EL (cell line): ENCODE measurements around the gene PACS1.
A peak's percentile ranks its signal among the peaks of the same experiment; 100 is the strongest.

Source experiments
- DNase-seq: peaks from one replicate; pipeline ENCODE4 v3.0.0-alpha.2; 2016

The PACS1 gene

DNA sequence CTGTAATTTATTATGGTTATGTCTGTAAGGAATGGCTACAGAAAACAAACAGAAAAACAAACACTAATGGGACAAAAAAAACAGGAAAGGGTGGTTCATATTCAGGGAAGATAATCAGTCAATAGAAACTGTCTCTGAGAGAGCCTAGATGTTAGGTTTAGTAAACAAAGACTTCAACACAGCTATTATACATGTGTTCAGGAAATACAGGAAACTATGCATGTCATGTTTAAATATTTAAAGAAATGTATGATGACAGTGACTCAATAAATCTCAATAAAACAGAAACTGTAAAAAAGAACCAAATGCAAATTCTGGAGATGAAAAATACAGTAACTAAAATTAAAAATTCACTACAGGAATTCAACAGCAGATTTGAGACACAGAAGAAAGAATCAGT is 76.0 kb downstream of the PACS1 start:
- no peak for DNase-seq

DNA sequence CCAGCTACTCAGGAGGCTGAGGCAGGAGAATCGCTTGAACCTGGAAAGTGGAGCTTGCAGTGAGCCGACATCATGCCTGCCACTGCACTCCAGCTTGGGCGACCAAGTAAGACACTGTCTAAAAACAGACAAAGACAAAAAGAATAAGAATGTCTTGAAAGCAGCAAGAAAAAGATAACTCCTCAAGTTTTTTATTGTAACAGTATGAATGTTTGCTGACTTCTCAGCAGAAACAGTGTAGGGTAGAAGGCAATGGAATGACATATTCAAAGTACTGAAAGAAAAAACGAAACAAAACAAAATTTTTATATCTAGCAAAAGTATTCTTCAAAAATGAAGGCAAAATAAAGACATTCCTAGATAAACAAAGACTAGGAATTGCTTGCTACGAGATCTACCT is 76.9 kb downstream of the PACS1 start:
- DNase-seq = no peak

DNA sequence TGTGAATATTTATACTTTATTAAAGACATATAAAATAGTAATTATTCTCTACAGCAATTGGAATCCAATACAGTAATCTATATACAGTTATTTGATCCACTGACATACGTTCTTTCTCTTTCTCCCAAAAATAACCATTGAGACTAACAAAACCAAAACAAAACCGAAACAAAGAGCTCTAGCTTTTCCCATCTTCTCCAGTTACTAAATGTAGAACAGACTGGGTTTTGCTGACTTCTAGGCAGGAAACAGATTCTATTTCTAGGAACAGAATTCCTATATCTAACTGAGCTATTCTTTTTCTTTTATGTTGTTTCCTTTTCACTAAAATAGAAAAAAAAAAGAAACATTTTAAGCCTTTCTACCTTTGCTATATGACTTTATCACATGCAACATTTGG is 80.1 kb downstream of the PACS1 start:
- no peak for DNase-seq

DNA sequence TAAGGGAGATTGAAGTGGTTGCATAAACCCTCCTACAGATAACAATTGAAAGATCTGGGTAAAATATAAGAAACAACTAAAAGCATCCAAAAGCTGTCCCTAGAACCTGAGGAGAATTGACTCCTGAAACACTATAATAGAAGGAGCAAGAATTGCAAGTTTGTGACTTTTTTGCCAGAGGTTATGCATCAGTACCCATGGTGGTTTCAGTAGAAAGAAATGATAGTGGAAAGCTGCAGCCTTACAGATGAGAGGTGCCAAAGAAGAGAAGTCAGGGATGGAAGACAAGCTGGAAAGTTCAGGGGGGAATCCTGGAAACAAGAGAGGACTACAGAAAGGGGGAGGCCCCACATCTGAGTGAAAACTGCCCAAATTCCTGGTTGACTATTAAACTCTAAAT is 80.7 kb downstream of the PACS1 start:
- DNase-seq = no peak

DNA sequence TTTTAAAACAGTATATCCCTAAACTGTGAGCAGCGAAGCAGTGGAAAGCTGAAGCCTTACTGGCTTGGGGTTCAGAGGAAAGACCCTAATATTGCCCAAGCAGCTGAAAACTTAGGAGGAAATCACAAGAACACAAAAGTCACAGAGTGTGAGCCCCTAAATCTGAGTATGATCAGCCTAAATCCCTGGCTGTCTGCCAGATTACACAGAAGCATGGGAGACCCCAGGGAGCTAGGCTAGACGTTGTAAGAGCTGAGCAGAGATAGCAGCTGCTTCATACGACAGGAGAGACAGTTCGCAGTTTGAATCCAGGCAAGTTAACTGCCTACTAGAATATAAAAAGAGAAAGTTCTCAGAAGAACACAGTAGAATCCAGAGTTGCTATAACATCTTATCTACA is 81.2 kb downstream of the PACS1 start:
- no peak for DNase-seq

DNA sequence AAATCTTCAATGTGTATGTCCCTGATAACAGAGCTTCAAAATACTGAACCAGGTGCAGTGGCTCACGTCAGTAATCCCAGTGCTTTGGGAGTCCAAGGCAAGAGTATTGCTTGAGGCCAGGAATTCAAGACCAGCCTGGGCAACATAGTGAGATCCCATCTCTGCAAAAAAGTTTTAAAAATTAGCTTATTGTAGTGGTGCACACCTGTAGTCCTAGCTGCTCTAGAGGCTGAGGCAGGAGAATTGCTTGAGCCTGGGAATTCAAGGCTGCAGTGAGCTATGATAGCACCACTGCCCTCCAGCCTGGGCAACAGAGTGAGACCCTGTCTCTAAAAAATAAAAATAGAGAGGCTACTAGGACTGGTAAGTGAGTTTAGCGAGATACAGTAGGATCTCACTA is 84.0 kb downstream of the PACS1 start:
- DNase-seq = no peak

DNA sequence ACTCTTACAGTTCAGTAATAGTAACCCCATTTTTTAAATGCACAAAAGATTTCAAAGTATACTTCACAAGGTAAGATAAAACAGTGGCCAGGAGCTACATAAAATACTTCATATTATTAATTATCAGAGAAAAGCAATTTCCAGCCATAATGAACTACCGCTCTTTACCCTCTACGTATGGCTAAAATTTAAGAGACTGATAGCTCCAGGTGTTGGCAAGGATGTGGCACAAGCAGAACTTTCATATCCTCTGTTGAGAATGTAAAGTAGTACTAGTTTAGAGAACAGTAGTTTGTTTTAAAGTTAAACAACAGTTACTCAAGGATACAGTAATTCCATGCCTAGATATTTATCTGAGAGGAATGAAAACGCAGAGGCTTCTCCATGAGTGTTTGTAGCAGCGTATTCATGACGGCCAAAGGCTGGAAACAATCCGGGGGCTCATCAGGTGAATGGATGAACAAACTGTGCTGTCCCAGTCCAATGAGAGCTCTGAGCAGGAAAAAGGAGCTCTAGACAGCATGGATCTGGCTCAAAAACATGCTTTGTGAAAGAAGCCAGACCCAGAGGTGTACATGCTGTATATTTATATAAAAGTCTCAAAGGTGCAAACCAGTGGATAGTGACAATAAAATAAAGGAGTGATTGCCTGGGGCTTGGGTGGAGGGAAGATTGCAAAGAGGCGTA is 85.5 kb downstream of the PACS1 start:
- no peak for DNase-seq

DNA sequence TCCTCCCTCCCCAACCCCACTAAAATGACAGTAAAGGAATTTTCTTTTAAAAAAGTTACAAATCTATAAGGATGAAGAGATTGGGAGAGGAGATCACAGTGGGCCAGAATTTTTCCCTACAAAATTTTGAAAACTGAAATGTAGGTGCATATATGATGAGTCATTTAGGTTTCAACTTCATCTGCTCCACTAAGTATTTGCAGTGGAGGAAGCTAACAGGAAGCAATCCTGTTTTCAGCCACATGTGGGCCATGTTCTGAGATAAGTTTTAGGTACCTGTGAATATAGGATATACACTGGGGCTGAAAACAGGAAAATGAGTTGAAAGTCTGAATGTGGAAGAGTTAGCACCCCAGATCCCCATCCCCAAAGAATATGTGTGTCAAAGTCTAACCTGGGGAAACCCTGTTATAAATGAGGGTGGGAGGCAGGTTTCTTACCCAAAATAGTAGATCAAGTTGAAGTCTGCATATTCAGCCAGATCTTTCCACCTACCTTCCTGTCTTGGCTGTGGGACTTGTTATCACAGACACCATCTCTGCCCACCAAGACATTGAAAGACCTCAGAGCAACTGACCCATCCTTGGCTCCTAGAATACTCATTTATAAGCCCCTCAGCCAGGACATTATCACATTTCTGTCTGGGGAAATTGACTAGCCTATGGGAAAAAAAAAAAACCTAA is 87.3 kb downstream of the PACS1 start:
- DNase-seq = peak; percentile 24

DNA sequence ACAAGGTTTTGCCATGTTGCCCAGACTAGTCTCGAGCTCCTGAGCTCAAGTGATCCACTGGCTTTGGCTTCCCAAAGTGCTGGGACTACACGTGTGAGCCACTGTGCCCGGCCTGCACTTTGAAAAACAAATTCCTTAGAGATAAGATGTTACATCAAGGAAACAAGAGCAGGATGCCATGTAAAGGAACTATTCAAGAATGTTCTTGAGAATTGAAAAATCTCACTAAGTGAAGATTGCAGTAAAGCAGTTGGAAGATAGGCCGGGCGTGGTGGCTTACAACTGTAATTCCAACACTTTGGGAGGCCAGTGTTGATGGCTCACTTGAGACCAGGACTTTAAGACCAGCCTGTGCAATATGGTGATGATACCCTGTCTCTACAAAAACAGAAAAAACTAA is 88.1 kb downstream of the PACS1 start:
- DNase-seq = no peak

DNA sequence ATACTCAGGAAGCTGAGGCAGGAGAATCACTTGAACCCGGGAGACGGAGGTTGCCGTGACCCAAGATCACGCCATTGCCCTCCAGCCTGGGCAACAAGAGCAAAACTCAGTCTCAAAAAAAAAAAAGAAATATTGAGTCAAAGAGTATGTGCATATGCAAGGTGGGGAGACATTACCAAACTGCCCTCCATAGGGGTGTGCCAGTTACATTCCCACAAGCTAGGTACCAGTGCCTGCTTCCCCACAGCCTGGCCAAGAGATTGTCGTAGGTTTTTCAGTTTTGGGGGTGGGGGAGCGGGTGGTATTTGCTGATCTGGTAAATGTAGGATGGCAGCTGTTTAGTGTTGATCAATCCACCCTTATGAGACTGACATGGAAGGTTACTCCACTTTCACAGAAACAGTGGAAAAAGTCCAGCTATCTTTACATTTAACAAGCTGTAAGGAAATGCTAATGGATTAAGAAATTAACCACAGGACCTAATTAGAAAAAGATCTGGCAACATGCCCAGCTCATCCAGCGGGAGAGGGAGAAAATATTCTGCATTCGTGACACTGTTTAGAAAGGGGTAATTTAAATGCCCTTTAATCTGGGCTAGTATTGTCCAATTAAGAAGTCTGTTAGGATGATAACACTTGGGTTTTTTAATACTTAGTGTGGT is 89.4 kb downstream of the PACS1 start:
- DNase-seq = no peak

DNA sequence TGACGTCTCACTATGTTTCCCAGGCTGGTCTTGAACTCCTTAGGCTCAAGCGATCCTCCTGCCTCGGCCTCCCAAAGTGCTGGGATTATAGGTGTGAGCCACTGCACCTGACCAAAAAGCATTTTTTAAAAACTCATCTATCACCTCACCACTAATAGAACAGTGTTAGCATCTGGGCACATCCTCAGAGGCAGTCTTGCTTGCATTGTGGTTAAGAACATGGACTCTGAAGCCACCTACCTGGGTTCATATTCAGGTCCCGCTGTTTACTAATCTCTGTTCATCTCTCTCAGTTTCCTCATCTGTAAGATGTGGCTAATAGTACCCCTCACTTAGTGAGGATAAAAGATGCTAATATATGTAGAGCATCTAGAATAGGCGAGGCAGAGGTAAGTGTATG is 90.6 kb downstream of the PACS1 start:
- DNase-seq = no peak

DNA sequence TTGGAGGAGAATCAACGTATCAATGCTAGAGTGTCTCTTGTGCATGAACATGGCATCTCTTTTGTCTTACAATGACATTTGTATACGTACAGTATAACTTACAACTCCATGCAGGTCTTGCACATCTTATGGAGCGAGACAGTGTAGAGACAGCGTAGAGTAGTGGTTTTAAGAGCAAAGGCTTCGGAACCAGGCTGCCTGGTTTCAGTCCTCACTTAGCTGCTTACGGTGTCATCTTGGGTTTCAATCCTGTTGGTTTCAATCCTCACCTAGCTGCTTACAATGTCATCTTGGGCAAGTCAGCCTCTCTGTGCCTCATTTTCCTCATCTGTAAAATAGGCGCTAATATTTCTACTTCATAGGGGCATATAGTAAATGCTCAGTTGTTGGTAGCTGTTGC is 98.2 kb downstream of the PACS1 start:
- no peak for DNase-seq

DNA sequence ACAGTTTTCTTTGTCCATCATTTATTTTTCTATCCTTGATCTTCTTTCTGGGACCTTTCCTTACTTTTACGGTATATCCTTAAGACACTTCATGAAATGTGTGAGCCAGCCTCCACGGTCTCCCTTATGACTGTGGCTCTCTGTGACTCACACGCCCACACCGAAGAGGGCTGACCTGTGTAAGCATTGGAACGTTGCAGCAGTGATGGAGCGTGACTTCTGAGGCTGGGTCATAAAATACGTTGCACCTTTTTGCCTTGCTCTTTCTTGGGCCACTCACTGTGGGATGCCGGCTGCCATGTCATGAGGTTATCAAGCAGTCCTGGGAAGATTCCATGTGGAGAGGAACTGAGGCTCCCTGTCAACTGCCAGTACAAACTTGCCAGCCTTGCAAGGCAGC is 102.1 kb downstream of the PACS1 start:
- DNase-seq = peak; percentile 64

DNA sequence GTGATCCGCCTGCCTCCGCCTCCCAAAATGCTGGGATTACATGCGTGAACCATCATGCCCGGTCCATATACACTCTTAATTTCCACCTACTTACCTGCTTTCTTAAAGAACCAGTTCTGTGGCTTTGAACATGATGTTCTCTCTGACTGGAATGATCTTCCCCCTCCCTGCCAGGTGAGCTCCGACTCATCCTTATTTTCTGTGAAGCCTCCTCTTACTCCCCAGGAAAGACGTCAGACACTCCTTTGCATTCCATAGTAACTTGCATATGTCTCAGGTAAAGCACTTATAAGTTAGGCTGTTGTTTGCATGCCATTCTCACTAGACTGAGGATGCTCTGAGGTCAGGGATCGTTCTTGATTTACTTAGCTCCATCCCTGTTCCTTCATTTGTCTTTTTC is 106.6 kb downstream of the PACS1 start:
- no peak for DNase-seq

DNA sequence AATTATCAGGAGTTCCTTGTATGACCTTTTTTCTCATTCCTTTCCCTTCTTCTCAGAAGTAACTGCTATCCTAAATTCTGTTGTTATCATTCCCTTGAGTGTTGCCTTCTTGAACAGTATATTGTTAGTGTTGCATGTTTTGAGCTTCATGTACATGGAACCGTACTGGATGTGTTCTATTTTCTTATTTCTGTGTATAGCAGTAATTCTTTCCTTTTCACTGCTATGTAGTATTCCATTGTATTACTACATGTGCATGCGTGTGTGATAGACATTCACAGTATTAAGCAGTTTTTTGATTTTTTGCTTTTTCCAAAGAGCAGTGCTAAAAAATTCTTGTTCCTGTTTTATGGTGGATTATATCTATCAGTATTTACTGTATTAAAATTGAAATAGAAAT is 108.1 kb downstream of the PACS1 start:
- DNase-seq = no peak

DNA sequence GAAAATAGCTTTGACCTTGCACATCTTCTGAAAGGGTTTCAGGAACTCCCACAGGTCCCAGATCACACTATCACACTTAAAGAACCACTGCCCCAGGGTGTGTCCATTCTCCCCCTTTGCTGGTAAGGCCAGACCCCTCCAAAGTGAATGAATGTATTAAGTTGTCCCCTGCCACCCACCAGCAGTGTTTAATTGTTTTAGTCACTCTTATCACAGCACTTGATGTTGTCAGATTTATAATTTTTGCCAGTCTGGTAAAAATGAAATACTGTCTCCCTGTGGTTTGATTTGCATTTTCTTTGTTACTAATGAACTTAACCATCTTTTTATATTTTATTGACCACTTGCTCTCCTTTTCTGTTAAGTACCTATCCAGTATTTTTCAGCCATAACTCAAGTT is 108.8 kb downstream of the PACS1 start:
- DNase-seq = no peak

DNA sequence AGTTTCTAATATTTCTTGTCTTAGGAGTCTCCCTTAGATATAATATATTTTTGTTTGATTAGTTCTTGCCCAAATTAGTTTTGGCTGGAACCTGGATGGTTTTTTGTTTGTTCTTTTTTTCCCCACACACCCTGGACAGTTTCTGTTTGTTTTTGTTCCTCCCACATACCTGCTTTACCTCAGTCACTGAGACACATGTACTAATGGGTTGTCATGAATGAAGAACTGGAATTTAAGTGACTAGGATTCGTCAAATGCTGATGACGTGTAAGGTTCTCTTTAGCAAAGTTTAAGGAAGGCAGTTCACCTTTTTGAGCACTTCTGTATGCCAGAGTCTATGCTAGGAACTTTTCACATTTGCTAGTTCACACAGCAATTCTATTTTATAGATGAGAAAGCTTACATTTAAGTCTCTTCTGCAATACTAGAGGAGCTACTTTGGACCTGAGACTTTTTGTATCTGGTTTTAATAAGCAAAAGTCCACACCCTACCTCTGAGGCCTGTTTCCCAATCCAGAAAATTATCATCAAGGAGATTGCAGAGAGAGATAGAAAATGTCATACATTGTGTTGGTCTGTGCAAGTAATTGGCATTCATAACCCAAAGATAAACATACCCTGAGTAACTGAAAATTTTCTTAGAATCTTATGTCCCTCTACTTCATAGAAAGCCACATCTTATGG is 111.7 kb downstream of the PACS1 start:
- DNase-seq = no peak

DNA sequence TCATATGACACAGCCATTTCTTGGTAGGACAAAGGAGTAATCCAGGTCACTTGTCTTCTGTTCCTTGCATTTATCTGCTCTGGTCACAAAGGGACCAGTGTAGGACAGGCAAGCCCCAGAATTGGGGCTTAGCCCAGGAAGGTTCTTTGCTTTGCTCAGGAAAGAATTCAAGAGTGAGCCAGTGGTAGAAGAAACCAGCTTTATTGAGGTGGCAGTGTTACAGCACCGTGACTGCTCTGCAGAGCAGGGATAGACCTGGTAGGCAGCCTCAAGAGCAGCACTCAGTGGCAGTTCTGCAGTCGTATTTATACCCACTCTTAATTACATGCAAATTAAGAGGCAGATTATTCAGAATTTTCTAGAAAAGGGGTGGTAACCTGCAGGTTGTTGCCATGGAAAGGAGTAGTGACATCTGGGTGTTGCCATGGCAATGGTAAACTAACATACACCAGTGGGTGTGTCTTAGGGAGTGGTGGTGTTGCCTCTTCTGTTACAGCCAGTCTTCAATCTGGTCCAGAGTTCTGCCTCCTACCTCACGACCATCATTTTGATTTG is 113.5 kb downstream of the PACS1 start:
- DNase-seq = no peak

DNA sequence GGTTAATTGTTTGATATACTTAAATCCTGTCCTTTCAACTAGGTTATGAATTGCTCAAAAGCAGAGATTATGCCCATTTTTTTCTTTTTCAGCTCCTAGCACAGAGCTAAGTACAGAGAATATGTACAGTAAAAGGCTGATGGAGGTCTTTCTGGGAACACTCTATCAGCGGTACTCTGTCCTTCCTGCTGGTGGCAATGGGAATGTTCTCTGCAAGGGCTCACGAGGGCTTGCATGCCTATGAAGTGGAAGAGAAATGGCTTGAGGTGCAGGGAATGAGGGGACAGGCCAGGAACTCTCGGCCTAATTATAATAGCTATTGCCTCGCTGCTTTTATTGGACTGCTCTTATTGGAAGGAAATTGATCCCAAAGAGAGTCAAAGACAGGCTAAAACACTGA is 114.7 kb downstream of the PACS1 start:
- no peak for DNase-seq

DNA sequence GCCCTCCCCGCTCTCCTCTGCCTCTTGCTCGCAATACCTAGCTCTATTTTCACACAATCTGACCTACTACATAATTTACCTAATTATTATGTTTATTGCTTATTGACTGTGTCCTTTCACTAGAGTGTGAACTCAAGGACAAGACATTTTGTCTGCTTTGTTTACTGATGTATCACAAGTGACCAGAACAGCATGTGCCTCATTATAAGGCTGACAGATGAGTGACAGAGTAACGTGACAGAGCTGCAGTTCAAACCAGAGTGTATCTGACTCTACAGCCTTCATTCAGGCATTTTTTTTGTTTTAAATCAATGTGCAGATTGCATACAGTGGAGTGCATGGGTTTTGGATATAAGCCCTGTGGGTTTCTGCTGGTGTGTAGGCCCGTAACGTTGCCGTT is 116.4 kb downstream of the PACS1 start:
- DNase-seq = no peak

DNA sequence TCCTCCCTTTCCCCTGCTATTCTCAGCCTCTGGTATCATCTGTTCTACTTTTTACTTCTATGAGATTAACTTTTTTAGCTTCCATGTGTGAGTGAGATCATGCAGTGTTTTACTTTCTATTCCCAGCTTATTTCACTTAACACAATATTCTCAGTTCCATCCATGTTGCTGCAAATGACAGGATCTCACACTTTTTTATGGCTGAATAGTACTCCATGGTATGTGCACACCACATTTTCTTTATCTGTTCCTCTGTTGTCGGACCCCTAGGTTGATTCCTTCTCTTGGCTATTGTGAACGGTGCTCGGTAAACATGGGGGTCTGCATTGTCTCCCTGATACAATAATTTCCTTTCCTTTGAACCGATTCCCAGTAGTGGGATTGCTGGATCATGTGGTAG is 117.4 kb downstream of the PACS1 start:
- DNase-seq = no peak

DNA sequence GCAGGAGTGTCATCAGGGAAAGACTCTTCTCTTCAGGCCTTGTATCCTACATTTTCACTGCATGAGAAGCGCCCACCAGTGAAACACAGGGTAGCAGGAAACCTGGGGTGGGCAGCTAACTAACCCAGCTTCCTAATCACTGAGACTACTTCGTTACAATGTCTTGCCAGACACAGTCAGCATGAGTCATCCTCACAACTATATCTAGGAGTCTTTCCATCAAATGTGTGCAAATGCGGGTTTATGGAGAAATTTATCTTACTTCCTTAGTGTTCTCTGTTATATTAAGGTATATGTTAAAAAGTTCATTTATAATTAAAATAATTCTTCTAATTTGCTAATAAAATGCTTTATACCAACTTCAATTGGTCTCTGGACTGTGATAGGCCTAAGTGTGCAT is 118.5 kb downstream of the PACS1 start:
- peak; percentile 72 for DNase-seq

DNA sequence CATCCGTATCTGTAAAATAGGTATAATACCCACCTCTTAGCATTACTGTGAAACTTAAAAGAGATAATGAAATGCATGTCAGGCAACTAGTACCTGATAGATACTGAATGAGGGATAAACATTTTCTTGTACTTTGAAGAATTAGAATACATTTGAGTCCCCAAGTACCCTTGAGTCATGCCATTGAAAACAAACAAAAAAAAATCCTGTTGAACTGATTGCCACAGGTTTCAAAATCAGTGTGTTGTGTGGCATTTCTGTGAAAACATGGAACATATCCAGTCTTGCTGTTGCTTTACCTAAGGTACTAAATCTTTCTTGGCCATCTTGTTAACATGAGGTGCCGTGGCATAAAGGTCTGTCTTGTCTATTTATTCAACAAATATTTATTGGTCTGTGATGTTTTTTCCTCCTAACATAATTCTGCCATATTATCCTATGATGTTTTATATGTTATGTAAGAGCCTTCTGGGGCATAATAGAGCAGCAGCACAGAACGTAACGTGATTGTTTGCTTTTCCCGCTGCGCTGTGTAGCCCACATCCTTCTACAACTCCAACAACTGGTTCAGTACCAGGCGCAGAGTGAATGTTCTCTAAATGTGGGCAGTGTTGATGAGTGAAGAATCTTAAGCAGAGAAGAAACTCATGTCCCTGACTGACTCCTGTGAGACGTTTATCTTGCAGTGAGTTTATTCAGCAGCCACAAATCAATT is 119.1 kb downstream of the PACS1 start:
- no peak for DNase-seq
